ENCODE results near the gene CBLIF.
"Not testable (repeated sequence)": the region's sequence is repeated elsewhere in the genome, so short reads cannot be mapped to it uniquely, and the experiment has no call there.

The CBLIF gene

DNA sequence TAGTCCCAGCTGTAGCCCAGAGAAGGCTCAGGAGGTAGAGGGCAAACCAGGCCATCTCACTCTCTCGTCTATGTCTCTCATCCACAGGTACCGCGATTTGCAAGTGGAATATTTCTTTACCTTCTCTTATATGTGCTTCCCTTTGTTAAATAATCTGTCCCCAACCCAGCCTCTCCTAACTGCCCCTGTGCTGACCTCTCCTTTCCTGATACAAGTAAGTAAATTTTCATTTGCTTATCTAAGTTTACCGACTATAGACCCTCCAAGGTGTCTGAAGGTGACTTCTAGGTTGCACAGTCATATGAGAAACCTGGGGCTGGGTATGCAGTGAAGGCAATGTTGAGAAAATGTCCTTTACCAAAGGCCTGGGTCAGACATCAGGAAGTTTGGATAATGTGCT is at the start of gene CBLIF:
TSS of gene CBLIF (minus strand) at position 101 of the 400 bp plus-strand sequence. CDS start at position 55, 46 bp downstream.
- DNase-seq (ENCODE audit: low read depth in 2 of 2), result no peak

- no peak for DNase-seq (ENCODE audit: low read depth in 2 of 2)
Measured at GRCh38 chr11:59894616-59895015, 49.3 kb upstream of the CBLIF start.

GRCh38 chr11:59891781-59892181 is 46.5 kb upstream of the CBLIF start:
- no peak for DNase-seq (ENCODE audit: low read depth in 2 of 2)

DNA sequence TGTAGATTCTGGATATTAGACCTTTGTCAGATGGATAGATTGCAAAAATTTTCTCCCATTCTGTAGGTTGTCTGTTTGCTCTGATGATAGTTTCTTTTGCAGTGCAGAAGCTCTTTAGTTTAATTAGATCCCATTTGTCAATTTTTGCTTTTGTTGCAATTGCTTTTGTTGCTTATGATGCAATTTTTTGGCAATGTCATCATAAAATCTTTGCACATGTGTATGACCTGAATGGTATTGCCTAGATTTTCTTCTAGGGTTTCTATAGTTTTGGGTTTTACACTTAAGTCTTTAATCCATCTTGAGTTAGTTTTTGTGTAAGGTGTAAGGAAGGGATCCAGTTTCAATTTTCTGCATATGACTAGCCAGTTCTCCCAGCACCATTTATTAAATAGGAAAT is 41.9 kb upstream of the CBLIF start:
- not testable (repeated sequence) for DNase-seq (ENCODE audit: low read depth in 2 of 2)

- no peak for DNase-seq (ENCODE audit: low read depth in 2 of 2)
Measured at GRCh38 chr11:59883597-59883996, 38.3 kb upstream of the CBLIF start.

DNA sequence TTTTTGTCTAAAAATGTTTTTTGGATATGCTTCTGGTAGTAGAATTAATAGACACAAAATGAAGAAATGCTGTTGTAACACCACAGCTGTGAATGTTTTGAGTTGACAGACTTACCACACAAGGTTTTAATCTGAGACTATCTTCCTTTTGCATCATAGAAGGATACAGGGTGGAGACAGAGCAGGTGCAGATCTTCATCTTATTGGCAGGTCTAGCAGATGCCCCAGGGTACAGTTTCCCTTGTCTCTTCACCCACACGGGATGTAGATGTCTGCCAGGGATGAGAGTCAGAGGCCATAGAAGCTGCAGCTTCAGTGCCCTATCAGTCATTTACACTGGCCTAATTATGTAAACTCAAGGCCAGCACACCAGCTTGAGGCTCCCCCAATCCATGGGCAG is 34.3 kb upstream of the CBLIF start:
- no peak for DNase-seq (ENCODE audit: low read depth in 2 of 2)

- DNase-seq (ENCODE audit: low read depth in 2 of 2), result no peak
Measured at GRCh38 chr11:59878575-59878974, 33.3 kb upstream of the CBLIF start, which contains the start of gene OOSP3. Gene OOSP3, plus strand, starts transcription at chr11:59878782. Its CDS starts 27 bp downstream, at chr11:59878809.

- DNase-seq (ENCODE audit: low read depth in 2 of 2), result no peak
Measured at GRCh38 chr11:59877784-59878183, 32.5 kb upstream of the CBLIF start.

GRCh38 chr11:59877325-59877724 is 32.0 kb upstream of the CBLIF start:
- DNase-seq (ENCODE audit: low read depth in 2 of 2), result no peak

- DNase-seq (ENCODE audit: low read depth in 2 of 2), result no peak
Measured at GRCh38 chr11:59875856-59876519, 30.7 kb upstream of the CBLIF start.

DNA sequence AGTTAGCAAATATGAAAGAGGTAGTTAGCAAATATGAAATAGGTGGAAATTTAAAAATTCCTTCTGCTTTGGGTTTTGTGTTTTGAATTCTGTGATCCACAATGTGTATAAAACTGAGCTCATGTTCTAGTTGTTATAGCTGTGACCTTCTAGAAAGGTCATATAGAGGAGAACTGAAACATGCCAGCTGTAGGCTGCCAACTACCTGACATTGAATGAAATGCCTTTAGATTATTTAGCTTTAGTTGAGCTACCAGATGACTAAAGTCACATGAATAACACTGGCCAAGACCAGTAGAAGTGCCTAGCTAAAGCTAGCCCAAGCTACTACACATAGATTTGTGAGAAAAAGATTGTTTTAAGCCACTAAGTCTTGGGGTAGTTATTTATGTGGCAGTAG is 26.8 kb upstream of the CBLIF start:
- DNase-seq (ENCODE audit: low read depth in 2 of 2), result no peak

- DNase-seq (ENCODE audit: low read depth in 2 of 2), result no peak
Measured at GRCh38 chr11:59867946-59868345, 22.6 kb upstream of the CBLIF start.

DNA sequence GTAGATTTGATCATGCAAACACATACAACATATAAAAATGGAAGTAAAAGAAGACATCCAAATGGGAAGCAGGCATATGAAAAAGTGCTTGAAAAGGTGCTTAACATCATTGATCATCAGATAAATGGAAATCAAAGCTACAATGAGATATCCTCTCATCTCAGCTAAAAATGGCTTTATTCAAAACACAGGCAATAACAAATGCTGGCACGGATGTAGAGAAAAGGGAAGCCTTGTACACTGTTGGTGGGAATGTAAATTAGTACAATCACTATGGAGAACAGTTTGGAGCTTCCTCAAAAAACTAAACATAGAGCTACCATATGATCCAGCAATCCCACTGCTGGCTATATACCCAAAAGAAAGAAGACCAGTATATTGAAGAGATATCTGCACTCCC is 21.5 kb upstream of the CBLIF start:
- no peak for DNase-seq (ENCODE audit: low read depth in 2 of 2)

GRCh38 chr11:59866397-59866796 is 21.1 kb upstream of the CBLIF start, which contains the start of gene TCN1:
Gene TCN1, minus strand, starts transcription at chr11:59866487. Its CDS starts 17 bp downstream, at chr11:59866470.
- DNase-seq (ENCODE audit: low read depth in 2 of 2), result no peak

- DNase-seq (ENCODE audit: low read depth in 2 of 2), result no peak
Measured at GRCh38 chr11:59865031-59865430, 19.7 kb upstream of the CBLIF start.

- no peak for DNase-seq (ENCODE audit: low read depth in 2 of 2)
Measured at GRCh38 chr11:59862252-59862651, 17.0 kb upstream of the CBLIF start.

- no peak for DNase-seq (ENCODE audit: low read depth in 2 of 2)
Measured at GRCh38 chr11:59859673-59860072, 14.4 kb upstream of the CBLIF start.

GRCh38 chr11:59857439-59858434 is 12.4 kb upstream of the CBLIF start:
- DNase-seq (ENCODE audit: low read depth in 2 of 2), result no peak

- no peak for DNase-seq (ENCODE audit: low read depth in 2 of 2)
Measured at GRCh38 chr11:59854871-59855270, 9.6 kb upstream of the CBLIF start.

DNA sequence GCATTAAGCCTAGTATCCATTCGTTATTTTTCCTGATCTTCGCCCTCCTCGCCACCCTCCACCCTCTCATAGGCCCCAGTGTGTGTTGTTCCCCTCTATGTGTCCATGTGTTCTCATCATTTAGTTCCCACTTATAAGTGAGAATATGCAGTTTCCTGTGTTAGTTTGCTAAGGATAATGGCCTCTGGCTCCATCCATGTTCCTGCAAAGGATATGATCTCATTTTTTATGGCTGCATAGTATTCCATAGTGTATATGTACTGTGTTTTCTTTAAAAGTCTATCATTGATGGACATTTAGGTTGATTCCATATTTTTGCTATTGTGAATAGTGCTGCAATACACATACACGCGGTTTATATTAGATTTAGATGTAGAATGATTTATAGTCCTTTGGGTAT is 6.1 kb upstream of the CBLIF start:
- not testable (repeated sequence) for DNase-seq (ENCODE audit: low read depth in 2 of 2)

GRCh38 chr11:59849551-59849950 is 4.3 kb upstream of the CBLIF start:
- not testable (repeated sequence) for DNase-seq (ENCODE audit: low read depth in 2 of 2)

- no peak for DNase-seq (ENCODE audit: low read depth in 2 of 2)
Measured at GRCh38 chr11:59849129-59849528, 3.8 kb upstream of the CBLIF start.

DNA sequence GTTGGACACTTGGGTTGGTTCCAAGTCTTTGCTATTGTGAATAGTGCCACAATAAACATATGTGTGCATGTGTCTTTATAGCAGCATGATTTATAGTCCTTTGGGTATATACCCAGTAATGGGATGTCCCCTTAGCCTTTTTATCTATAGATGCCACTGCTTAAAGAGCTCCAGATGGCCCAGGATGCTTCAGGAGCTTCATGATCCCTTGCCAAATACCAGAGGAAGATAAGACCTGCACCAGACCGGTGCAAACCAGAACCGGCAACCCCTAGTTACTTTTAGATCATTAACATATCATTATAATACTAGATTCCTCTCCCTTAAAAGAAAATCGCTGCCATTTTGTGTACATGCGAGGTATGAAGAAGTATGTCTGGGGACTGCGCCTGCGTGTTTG is 3.1 kb upstream of the CBLIF start:
- not testable (repeated sequence) for DNase-seq (ENCODE audit: low read depth in 2 of 2)

All from fibroblast of skin of left quadriceps (primary cell).